Endothelial cell (in vitro differentiated cells): Measurements from ENCODE around the gene MAP2. TPM values are rescaled to one million over a fixed set of nuclear protein-coding genes. Genes with fewer than 3 reads are reported as not detected.
A peak's percentile ranks its signal among the peaks of the same experiment; 100 is the strongest.

Experiments used
- DNase-seq: peaks from one replicate; pipeline ENCODE4 v3.0.0; 2021; ENCODE audit warnings: low spot score
- H3K27ac Mint-ChIP-seq: one replicate; pipeline ENCODE4 v1.8.0; 2021; ENCODE audit warnings: mixed read lengths, inconsistent platforms; ENCODE audit not compliant: unreplicated experiment
- H3K27me3 Mint-ChIP-seq: one replicate; pipeline ENCODE4 v1.8.0; 2021; ENCODE audit warnings: mild to moderate bottlenecking, moderate library complexity, mixed read lengths, inconsistent platforms; ENCODE audit not compliant: unreplicated experiment
- H3K36me3 Mint-ChIP-seq: one replicate; pipeline ENCODE4 v1.8.0; 2021; ENCODE audit warnings: mild to moderate bottlenecking, low read depth, mixed read lengths, inconsistent platforms; ENCODE audit not compliant: unreplicated experiment
- H3K4me1 Mint-ChIP-seq: one replicate; pipeline ENCODE4 v1.8.0; 2021; ENCODE audit warnings: mild to moderate bottlenecking, mixed read lengths, inconsistent platforms; ENCODE audit not compliant: unreplicated experiment
- H3K4me3 Mint-ChIP-seq: one replicate; pipeline ENCODE4 v1.8.0; 2021; ENCODE audit warnings: mild to moderate bottlenecking, mixed read lengths, inconsistent platforms; ENCODE audit not compliant: unreplicated experiment
- H3K9me3 Mint-ChIP-seq: one replicate; pipeline ENCODE4 v1.8.0; 2021; ENCODE audit warnings: mixed read lengths, inconsistent platforms; ENCODE audit not compliant: unreplicated experiment
- total RNA-seq: library from RNA; stranded (reverse); fragmentation: NEBNext Ultra II Directional; extraction: Animal tissue kit (Norgen Biotek cat#: 25700); gene quantifications from one replicate; pipeline ENCODE4 v1.2.1, GENCODE V29; 2021; ENCODE audit not compliant: unreplicated experiment
- TF ChIP-seq, protein P1 (sequence below): fragments of 200-600 bp; sonication (generic); IDR thresholded peaks from one replicate; pipeline ENCODE4 v1.5.0; 2021; ENCODE audit warnings: antibody characterized with exemption; ENCODE audit not compliant: unreplicated experiment

Gene MAP2
- total RNA-seq, 1 donor from 2014 or later = 2.1 TPM

GRCh38 chr2:209424199-209424701, 403 bp downstream of the MAP2 start:
- Mint-ChIP-seq H3K9me3 (no peaks in the 10 kb centered on the region), H3K4me1 (peaks cover 10% of the 10 kb centered on the region), H3K27me3 (peaks cover 8% of the 10 kb centered on the region), H3K36me3 (no peaks in the 10 kb centered on the region), H3K4me3 (peak overlapping the region; percentile 52), H3K27ac (no peak overlapping the region)
- TF ChIP-seq, protein P1, sequence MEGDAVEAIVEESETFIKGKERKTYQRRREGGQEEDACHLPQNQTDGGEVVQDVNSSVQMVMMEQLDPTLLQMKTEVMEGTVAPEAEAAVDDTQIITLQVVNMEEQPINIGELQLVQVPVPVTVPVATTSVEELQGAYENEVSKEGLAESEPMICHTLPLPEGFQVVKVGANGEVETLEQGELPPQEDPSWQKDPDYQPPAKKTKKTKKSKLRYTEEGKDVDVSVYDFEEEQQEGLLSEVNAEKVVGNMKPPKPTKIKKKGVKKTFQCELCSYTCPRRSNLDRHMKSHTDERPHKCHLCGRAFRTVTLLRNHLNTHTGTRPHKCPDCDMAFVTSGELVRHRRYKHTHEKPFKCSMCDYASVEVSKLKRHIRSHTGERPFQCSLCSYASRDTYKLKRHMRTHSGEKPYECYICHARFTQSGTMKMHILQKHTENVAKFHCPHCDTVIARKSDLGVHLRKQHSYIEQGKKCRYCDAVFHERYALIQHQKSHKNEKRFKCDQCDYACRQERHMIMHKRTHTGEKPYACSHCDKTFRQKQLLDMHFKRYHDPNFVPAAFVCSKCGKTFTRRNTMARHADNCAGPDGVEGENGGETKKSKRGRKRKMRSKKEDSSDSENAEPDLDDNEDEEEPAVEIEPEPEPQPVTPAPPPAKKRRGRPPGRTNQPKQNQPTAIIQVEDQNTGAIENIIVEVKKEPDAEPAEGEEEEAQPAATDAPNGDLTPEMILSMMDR = no peak
- peak; percentile 14 for DNase-seq

DNA sequence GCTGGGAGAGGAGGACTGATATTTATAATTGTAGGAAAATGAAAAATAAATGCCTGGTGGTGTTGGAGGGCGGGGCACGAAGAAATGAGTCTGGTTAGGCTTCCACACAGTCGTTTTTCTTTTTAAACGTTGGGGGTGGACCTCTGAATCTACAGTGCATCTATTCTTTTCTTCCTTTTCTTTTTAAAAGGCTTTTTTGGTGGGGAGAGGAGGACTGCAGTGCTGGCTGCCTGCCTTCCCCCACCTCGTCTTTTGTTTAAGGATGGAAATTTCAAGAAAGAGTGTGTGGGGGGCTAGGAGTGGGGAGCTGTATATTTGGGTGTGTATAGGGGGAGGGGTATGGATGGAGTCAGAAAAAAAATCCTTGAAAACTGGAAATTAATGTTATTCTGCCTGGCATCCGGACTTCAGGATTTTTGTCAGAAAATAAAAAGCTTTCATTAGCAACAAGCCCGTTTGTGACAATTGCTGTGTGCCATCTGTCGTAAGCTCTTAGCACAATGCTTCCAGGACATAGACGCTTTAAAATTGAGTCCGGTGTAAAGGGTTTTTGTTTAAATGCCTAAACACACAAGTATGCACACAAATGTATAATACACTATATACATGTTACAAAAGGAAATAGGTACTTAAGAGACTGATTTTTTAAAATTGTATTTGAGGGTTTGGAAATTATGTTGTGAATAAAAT, 1.1 kb downstream of the MAP2 start:
- Mint-ChIP-seq H3K4me1 (peaks cover 10% of the 10 kb centered on the region), H3K36me3 (no peaks in the 10 kb centered on the region), H3K27ac (no peak overlapping the region), H3K27me3 (peaks cover 8% of the 10 kb centered on the region), H3K9me3 (no peaks in the 10 kb centered on the region), H3K4me3 (peak overlapping the region; percentile 52)
- TF ChIP-seq, protein P1 = no peak
- DNase-seq = no peak

DNA sequence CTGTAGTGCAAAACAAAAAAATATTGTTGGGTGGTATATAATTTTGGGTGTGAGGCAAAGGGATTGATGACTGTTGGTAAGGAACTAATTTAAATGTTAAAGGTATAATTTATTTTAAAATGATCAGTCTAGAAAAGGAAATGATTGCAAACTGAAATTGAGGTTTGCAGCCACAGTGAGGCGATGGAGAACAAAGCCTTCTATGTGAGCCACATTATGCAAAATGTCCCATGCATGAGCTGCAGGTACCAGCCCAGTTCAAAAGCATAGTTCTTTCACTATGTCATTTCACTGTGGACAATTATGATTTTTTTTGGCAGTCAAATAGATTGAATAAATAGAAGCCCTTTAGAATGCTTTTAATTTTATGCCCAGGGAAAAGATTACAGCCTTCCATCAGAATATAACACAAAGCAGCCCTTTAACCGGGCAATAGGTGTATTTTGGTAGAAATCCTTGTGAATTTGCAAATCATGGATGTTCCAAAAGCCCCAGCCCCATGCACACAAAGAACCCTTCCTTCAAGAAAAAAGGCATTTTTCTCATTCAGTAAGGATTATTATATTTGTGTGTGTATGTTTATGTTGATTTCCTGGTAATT, 1.7 kb downstream of the MAP2 start:
- TF ChIP-seq, protein P1 = peak; percentile 19
- H3K36me3 Mint-ChIP-seq = no peaks in the 10 kb centered on the region
- DNase-seq = peak; percentile 22

DNA sequence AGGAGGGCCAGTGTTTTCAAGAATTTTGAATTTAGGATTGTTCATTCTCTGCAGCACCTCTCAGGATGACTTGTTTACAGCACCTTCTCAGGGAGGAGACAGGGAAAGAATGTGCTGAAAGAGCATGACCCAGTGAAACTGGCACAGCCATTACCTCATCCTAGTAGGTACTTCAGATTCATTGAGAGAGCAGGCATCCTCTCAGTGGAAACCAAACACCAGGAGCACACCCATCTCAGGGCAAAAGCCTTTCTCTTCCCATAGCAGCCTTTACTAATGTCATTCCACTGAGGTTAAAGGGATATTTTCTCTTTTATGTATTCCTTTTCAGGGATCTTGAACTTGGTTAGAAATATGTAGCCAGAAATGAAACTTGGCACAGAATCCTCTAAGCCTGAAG, 2.6 kb downstream of the MAP2 start:
- H3K27me3 Mint-ChIP-seq = peaks cover 8% of the 10 kb centered on the region
- no peak overlapping the region for H3K27ac Mint-ChIP-seq
- H3K4me1 Mint-ChIP-seq = peaks cover 10% of the 10 kb centered on the region
- H3K4me3 Mint-ChIP-seq = no peak overlapping the region
- H3K9me3 Mint-ChIP-seq = no peaks in the 10 kb centered on the region
- no peaks in the 10 kb centered on the region for H3K36me3 Mint-ChIP-seq
- TF ChIP-seq, protein P1 = no peak
- no peak for DNase-seq

More for the DNA sequence above, 1.7 kb downstream of the MAP2 start:
- no peak overlapping the region for H3K27ac Mint-ChIP-seq
- no peaks in the 10 kb centered on the region for H3K9me3 Mint-ChIP-seq
- H3K4me3 Mint-ChIP-seq = no peak overlapping the region
- H3K4me1 Mint-ChIP-seq = peaks cover 10% of the 10 kb centered on the region
- peaks cover 8% of the 10 kb centered on the region for H3K27me3 Mint-ChIP-seq

GRCh38 chr2:209431701-209432100, 7.9 kb downstream of the MAP2 start:
- no peak for DNase-seq
- Mint-ChIP-seq H3K4me1 (no peaks in the 10 kb centered on the region), H3K9me3 (no peaks in the 10 kb centered on the region), H3K27ac (no peak overlapping the region), H3K36me3 (no peaks in the 10 kb centered on the region), H3K27me3 (no peaks in the 10 kb centered on the region), H3K4me3 (no peak overlapping the region)
- TF ChIP-seq, protein P1 = no peak
